Measurements from ENCODE around the gene PRPF39.
"Not testable (repeated sequence)": the region's sequence is repeated elsewhere in the genome, so short reads cannot be mapped to it uniquely, and the experiment has no call there.

The PRPF39 gene, protein sequence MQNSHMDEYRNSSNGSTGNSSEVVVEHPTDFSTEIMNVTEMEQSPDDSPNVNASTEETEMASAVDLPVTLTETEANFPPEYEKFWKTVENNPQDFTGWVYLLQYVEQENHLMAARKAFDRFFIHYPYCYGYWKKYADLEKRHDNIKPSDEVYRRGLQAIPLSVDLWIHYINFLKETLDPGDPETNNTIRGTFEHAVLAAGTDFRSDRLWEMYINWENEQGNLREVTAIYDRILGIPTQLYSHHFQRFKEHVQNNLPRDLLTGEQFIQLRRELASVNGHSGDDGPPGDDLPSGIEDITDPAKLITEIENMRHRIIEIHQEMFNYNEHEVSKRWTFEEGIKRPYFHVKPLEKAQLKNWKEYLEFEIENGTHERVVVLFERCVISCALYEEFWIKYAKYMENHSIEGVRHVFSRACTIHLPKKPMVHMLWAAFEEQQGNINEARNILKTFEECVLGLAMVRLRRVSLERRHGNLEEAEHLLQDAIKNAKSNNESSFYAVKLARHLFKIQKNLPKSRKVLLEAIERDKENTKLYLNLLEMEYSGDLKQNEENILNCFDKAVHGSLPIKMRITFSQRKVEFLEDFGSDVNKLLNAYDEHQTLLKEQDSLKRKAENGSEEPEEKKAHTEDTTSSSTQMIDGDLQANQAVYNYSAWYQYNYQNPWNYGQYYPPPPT

DNA sequence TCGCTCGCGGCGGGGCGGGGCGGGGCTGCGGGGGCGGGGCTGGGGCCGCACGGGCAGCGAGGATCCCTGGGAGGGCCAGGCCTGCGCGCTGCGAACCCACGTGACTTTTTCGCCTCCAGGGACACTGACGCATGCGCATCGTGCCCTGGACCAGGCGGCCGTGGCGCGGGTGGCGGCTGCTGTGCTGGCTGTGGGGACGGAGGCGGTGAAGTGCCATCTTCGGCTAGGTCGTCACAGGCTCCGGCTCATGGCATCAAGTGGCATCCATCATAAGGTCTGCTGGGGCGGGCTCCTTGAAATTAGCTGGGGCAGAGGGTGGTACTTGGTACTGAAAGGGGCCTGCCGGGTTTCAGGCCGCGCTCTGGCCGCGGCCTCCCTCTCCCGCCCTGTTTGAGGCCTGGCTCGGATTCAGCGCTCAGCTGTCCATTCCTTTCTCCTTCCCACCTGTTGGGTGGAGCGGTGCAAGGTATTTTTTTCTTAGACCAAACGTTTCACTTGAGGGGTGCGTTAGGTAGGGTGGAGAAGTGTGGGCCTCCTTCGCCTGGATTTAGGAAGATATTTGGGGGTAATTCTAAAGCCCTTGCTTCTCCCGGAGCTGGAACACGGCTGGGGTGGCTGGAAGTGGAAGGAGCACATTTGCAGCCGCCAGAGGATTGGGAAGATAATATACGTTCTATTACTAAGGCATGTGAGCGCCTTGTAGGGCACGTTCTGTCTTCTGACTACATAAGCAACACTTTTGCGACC lies at the start of gene PRPF39:
Gene PRPF39 (plus strand): TSS at position 141 of the 747 bp plus-strand sequence. CDS start 11,124 bp downstream, outside the sequence.
- DNase-seq, result peak; percentile 88

DNA sequence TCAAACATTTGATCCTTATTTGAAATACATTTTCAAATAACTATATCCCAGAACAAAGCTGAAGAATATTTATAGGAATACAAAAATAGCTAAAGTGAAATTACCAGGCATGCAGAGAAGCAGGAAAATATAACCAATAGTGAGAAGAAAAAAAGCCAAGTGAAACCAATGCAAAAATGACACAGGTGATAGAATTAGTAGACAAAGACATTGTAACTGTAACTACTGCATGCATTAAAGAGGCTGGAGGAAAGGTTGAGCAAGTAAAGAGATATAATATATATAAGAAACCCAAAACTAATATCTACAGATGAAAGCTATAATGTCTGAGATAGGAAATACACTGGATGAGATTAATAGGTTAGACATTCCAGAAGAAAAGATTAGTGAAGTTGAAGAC lies 49.2 kb upstream of the PRPF39 start:
- DNase-seq, result no peak

DNA sequence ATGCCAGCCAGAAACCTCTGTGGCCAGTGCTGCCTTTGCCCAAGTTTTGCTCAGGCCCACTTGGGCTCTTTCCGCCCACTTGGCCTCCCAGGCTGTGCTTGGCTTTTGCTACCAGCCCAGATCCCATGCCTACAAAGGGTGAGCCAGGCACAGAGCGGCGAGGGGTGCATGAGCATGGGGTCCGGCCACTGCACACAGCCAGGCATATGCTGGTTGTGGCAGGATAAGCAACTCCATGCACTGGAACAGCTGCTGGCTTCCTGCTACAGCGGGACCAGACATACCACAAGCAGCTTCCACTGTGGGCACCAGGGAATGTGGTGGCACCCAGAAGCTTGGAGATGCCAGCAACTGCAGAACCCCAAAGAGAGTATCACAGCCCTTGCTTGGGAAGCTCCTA lies 45.7 kb upstream of the PRPF39 start:
- DNase-seq, result no peak

DNA sequence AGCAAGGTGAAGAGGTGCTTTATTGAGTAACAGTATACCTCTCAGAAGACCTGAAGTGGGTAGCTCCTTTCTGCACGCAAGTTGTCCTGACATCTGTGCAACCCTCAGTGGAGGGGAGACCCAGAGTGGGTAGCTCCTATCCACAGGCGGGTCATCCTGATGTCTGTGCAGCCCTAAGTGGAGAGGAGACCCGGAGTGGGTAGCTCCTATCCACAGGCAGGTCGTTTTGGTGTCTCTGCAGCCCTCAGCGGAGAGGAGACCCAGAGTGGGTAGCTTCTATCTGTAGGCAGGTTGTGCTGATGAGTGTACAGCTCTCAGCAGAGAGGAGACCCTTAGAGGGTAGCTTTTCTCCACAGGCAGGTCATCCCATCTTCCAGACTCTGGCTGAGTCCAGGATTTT lies 45.1 kb upstream of the PRPF39 start:
- DNase-seq, result no peak

DNA sequence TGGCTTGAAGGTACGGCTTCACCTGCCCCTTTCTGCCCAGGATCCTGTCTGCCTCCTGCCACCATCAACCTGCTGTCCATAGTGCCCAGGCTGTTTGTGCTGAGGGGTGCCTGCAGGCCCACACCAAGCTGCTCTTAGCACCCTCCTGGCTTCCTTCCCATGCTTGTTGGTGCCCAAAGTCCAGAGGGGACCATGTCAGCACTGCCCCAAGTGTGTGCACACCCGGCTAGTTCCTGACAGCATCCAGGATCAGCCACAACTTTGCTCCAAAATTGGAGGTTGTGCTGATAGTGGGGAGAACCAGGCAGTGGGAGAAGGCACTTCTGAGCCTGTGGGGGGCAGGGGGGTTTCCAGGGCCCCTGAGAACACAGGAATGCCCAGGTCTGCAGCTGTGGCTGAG lies 44.5 kb upstream of the PRPF39 start:
- no peak for DNase-seq

DNA sequence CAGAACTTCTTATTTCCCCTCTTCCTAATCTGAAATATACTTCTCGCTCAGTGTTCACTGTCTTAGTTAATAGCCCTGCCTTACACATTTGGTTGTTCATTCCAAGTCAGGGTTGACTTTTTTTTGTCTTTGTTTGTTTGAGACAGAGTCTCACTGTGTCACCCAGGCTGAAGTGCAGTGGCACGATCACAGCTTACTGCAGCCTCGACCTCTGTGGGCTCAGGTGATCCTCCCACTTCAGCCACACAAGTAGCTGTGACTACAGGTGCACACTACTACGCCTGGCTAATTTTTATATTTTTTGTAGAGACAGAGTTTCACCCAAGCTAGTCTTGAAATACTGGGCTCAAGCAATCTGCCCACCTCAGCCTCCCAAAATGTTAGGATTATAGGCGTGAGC lies 42.3 kb upstream of the PRPF39 start:
- no peak for DNase-seq

DNA sequence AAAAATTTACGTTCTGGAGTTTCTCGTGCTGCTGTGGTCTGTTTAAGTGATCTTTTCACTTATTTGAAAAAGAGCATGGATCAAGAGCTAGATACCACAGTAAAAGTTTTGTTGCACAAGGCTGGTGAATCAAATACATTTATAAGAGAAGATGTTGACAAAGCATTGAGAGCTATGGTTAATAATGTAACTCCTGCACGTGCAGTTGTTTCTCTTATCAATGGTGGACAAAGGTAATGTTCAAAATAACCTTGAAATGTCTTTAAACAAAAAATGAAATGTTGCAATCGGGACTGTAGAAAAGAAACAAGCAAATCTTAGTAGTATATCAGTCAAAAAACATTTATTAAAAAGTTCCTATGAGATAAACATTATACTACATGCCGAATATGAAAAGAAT lies 39.3 kb upstream of the PRPF39 start:
- no peak for DNase-seq

DNA sequence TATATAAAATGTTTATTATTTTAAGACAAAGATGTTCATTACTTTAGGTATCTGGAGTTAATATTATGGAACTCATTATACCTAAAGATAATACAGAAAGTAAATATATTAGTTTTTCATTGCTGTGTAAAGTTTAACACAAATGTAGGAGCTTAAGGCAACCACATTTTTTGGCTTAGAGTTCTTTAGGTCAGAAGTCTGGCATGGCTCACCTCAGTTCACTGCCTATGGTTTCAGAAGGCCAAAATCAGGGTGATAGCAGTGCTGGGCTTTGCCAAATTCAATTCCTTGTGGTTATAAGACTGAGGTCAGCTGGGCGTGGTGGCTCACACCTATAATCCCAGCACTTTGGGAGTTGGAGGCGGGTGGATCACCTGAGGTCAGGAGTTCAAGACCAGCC lies 35.5 kb upstream of the PRPF39 start:
- no peak for DNase-seq

DNA sequence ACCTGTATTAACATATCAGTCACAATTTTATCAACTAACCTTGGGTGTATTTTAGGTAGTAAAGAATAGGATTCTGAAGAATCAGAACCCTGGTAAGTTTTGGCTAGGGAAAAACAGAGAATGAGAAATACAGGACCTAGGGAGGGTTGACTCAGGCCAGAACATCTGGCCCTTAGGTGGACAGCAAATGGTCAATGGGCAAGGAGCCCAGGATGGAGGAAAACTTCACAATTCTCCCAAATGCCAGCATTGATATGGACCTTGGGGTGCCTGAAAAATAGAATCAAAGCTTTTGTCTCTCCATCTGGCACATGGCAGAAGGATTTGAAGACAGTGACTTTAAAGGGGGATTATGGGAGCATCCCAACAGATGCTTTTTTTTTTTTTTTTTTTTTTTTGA lies 32.7 kb upstream of the PRPF39 start:
- no peak for DNase-seq

DNA sequence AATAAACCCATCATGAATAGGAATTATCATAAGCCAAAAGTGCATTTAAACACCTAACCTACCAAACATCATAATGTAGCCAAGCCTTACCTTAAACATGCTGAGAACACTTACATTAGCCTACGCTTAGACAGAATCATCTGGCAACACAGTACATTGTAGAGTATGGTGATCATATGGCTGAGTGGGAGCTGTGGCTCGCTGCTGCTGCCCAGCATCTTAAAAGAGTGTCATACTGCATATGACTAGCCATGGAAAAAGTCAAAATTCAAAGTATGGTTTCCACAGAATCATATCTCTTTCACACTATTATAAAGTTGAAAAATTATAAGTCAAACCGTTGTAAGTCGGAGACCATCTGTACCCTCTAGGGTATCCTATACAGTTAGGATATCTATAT lies 32.0 kb upstream of the PRPF39 start:
- DNase-seq, result no peak

DNA sequence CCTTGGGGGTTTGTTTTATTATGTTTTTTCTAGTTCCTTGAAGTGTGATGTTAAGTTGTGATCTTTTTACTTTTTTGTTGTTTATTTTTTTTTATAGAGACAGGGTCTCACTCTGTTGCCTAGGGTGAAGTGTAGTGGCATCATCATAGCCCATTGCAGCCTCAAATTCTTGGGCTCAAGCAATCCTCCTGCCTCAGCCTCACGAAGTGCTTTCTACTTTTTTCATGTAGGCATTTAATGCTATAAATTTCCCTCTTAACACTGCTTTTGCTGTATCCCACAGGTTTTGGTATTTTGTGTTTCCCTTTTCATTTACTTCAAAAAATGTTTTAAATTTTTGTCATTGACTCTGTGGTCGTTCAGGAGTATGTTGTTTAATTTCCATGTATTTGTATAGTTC lies 26.6 kb upstream of the PRPF39 start:
- no peak for DNase-seq

DNA sequence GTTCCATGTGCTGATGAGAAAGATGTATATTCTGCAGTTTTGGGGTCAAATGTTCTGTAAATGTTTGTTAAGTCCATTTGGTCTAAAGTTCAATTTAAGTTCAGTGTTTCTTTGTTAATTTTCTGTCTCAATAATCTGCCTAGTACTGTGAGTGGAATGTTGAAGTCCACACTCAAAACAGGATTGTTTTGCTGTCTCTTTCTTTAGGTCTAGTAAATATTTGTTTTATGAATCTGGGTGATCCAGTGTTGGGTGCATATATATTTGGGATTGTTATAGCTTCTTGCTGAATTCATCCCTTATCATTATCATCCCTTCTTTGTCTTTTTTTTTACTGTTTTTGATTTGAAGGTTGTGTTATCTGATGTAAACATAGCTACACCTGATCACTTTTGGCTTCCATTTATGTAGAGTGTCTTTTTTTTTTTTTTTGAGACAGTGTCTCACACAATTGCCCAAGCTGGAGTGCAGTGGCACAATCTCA lies 26.0 kb upstream of the PRPF39 start:
- no peak for DNase-seq

DNA sequence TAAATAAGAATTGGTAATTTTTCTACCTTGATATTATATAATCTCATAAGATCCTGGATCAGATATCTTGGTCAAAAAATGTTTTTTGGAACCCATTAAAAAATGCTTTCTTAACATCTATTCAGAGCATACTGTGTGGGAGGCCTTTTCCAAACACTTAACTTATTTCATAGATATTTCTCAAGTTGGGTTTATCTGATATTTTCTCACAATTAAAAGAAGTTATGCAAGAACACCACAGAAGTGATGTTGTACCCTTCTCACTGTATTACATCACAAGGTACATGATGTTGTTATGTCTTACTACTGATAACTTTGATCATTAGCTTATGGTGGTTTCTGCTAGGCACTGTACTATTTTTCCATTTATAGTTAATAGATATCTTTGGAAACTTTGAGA lies 23.4 kb upstream of the PRPF39 start:
- DNase-seq, result no peak

DNA sequence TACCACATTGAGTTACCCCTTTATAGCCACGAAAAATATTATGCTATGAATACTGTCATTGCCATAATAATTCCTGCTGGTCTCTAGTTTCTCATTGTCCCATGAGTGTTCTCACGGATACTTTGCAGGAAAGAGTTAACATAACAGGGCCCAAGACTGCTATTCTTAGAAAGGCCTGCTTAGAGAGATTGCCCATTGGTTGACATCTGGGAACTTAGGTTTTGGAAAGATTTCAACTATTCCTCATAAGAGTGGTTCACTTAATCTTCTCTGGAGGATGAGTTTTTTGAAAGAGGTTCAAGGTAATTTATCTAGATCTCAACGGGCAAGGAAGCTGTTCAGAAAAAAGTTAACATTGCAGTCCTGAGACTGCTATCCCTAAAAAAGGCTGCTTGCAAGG lies 18.4 kb upstream of the PRPF39 start:
- no peak for DNase-seq

DNA sequence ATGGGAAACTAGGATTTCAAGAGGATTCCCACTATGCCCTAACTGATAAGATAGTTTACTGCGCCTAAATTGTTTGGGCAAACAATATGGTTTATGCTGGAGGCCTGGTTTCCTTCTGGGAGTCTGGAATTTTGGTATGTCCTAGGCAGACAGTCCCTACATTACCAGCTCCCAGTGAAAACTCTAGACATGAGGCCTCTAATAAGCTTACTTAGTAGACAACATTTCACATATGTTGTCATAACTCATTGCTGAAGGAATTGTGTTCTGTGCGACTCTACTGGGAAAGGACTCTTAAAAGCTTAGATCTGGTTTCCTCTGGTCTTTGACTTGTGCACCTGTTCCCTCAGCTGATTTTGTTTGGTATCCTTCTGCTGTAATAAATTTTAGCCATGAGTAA lies 18.0 kb upstream of the PRPF39 start:
- DNase-seq, result no peak

DNA sequence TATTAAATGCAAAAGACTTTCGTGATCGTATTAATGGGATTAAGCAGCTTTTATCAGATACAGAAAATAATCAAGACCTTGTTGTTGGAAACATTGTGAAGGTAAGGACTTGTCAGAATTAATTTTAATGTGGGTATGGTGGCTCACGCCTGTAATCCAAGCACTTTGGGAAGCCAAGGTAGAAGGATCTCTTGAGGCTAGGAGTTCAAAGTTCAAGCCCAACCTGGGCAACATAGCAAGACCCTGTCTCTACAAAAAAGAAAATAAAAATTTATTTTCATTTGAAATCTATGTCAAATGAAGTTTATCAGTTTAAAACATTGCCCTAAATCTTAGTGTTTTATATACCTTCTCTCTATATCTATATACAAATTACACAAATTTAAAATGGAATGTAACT lies 17.2 kb upstream of the PRPF39 start:
- no peak for DNase-seq

DNA sequence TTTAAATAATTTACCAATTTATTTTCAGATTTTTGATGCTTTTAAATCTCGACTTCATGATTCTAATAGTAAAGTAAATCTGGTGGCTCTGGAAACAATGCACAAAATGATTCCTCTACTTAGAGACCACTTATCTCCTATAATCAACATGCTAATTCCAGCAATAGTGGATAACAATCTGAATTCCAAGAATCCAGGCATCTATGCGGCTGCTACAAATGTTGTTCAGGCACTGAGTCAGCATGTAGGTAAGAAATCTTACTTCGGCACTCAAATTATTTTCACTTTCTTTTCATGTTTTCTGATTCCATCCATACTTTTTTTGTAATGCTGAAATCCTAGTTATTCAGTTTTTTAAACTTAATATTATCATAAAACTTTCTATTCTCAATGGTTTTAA lies 15.5 kb upstream of the PRPF39 start:
- DNase-seq, result no peak

DNA sequence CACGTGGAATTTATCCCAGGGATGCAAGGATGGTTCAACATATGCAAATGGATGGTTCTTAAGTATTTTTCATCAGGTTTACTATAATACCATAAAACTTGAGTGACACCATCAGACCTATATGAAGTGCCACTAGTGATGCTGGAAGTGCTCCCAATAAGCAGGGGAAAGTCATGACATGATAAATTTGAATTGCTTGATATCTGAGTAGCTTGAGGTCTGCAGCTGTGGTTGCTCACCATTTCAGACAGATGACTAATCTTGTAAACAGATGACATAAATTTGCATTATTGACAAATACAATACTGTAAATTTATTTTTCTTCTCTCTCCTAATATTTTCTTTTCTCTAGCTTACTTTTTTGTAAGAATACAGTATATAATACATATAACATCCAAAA lies 13.7 kb upstream of the PRPF39 start:
- no peak for DNase-seq

DNA sequence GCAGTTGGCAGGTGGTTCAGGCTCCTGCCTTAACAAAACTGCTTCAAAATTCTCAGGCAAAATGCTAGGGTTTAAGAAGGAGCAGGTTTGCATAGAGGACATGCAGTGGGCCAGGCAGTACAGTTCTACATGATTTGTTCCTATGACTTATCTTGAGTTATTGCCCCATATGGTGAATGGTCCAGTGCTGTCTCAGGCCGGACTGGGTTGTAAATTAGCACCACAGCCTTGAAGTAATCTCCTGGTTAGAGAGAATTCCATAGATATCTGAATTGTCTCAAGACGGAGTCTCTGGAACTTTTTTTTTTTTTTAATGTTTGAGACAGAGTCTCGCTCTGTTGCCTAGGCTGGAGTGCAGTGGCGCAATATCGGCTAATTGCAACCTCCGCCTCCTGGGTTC lies 11.8 kb upstream of the PRPF39 start:
- no peak for DNase-seq

DNA sequence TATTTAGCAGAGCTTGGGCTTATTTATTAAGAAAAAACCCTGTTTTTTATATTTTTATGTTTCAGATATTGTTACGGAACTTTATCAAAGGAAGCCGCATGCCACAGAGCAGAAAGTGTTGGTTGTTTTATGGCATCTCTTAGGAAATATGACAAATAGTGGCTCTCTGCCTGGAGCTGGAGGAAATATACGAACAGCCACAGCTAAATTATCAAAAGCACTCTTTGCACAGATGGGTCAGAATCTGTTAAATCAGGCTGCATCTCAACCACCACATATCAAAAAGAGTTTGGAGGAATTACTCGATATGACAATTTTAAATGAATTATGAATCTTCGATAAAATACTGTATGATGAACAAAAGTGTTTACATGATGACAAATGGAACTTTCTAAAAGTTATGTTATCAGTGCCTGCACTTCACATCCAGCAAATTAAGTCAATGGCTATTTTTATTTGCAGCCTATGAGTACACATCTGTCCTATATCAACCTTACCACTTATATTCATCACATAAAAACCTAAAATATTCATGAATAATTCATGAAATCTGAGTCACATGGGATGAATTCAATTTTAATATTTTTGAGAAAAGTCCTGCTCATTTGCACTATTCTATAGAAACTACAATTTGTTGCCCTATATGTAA lies 10.6 kb upstream of the PRPF39 start:
- no peak for DNase-seq

DNA sequence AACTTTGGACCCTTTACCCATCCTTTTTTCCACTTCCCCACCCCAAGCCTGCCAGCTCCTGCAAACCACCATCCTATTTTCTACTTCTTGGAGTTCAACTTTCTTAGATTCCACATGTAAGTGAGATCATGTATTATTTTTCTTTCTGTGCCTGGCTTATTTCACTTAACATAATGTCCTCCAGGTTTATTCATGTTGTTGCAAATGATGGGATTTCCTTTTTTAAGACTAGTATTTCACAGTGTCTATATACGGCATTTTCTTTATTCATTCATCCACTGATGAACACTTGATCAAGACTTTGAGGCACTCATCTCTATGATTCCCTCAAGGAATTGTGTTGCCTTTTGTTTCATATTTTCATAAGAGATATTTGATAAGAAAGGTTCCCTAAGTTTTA lies 5.6 kb upstream of the PRPF39 start:
- DNase-seq, result no peak

DNA sequence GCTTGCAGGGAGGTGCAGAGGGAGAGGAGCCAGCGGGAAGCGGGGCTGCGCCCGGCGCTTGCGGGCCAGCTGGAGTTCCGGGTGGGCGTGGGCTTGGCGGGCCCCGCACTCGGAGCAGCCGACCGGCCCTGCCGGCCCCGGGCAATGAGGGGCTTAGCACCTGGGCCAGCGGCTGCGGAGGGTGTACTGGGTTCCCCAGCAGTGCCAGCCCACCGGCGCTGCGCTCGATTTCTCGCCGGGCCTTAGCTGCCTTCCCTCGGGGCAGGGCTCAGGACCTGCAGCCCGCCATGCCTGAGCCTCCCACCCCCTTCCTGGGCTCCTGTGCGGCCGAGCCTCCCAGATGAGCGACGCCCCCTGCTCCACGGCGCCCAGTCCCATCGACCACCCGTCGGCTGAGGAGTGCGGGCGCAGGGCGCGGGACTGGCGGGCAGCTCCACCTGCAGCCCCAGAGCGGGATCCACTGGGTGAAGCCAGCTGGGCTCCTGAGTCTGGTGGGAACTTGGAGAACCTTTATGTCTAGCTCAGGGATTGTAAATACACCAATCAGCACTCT lies 3.4 kb upstream of the PRPF39 start:
- DNase-seq, result not testable (repeated sequence)

DNA sequence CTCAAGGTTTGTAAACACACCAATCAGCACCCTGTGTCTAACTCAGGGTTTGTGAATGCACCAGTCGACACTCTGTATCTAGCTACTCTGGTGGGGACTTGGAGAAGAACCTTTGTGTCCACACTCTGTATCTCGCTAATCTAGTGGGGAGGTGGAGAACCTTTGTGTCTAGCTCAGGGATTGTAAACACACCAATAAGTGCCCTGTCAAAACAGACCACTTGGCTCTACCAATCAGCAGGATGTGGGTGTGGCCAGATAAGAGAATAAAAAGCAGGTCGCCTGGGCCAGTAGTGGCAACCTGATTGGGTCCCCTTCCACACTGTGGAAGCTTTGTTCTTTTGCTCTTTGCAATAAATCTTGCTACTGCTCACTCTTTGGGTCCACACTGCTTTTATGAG lies 2.8 kb upstream of the PRPF39 start:
- DNase-seq, result not testable (repeated sequence)
